ENCODE measurements around the gene AQP12A.

AQP12A gene

DNA sequence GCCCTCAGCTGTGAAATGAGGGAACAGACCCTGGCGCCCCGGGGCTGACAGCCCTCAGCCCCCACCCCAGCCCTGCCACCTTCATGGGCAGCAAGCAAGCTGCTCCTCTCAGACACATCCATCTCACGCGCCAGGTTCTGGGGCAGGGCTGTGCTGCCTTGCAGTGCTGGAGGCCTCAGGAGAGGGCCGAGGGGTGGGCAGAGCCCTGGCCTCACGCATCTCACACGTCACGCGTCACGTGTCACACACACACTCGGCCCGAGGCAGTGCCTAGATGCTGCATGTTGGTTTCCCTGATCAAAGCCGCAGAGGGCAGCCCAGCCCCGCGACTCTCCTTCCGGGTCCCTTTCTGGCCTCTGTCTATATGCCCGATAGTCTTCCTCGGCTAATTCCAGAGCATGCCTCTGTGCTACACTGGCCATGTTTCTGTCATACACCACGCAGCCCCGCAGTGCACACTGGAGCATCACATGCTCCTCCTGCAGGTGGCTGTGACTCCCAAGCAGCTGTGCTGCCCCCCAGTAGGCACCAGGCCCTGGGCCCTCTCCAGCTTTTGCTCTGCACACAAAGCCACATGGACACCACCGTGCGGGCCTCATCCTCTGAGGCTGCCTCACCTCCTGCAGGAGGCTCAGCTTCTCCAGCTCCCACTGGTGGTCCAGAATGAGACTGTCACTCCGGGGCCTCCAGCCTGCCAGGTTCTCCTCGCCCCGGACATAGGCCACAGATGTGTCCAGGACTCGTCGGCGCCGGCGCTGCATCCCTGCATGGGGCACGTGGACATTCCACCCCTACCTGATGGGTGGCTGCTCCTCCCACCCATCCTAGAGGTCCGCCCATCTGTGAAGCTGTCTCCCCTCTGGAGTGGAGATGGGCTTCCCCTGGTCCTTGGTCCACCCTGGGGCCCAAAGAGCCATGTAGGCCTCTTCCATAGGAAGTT is 31.4 kb downstream of the AQP12A start:
- no peak for DNase-seq (ENCODE audit: low read depth in 2 of 2)

DNA sequence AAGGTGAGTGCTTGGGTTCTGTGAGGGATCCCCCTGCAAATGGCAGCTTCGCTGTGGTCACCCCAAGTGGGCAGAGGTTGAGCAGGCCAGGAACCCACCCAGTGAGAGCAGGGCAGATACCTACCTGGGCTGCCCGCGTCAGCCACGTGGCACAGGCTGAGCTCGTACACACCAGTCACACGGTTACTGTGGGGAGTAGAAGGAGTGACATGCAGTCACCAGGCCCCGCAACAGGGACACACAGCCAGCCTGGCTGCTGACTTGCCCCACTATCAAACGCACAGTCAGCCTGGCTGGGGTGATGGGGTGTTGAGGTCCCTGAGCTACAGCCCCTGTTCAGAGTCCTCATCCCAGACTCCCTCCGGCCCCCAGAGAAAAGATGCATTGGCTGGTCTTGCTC is 32.2 kb downstream of the AQP12A start:
- DNase-seq (ENCODE audit: low read depth in 2 of 2) = no peak

DNA sequence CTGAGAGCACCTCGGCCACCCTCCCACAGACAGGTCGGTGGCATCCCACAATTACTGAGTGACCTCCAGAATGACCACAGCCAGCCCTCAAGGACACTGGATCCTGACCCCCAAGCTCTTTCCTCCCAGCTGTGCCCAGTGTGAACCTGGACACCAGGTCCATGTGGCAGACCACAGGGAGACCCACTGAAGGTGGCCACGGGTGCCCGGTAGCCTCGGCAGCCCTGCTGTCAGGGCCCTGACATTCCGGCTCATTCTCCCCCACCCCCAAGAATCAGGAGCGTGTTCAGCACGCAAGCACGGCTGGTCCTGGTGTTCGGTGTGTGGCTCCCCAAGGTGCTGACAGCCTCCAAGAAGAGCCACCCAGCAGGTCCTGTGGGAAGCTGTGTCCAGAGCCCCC is 32.8 kb downstream of the AQP12A start:
- no peak for DNase-seq (ENCODE audit: low read depth in 2 of 2)

- no peak for DNase-seq (ENCODE audit: low read depth in 2 of 2)
Observed at GRCh38 chr2:240725266-240725665, 33.6 kb downstream of the AQP12A start.

DNA sequence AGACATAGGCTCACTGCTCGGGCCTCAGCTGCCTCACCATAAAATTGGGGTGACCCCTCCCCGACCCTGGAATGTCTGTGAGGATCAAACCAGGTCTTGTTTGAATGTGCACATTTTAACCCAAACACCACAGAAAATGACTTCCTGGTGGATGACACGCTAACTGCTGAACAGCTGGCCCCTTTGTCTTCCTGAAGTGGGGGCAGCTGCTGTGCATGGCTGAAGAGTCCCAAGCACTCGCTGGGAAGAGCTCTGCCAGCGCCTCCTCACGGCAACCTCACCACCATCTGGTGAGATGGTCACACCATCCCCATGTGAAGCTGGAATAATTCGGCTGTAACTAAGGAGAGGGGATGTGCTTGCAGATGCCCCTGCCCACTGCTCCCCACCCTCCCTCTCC is 34.0 kb downstream of the AQP12A start:
- DNase-seq (ENCODE audit: low read depth in 2 of 2) = no peak

- DNase-seq (ENCODE audit: low read depth in 2 of 2) = no peak
Observed at GRCh38 chr2:240726876-240727275, 35.2 kb downstream of the AQP12A start.

- DNase-seq (ENCODE audit: low read depth in 2 of 2) = no peak
Observed at GRCh38 chr2:240727439-240727838, 35.8 kb downstream of the AQP12A start.

- DNase-seq (ENCODE audit: low read depth in 2 of 2) = no peak
Observed at GRCh38 chr2:240727913-240728312, 36.2 kb downstream of the AQP12A start.

- no peak for DNase-seq (ENCODE audit: low read depth in 2 of 2)
Observed at GRCh38 chr2:240728361-240728760, 36.7 kb downstream of the AQP12A start.

DNA sequence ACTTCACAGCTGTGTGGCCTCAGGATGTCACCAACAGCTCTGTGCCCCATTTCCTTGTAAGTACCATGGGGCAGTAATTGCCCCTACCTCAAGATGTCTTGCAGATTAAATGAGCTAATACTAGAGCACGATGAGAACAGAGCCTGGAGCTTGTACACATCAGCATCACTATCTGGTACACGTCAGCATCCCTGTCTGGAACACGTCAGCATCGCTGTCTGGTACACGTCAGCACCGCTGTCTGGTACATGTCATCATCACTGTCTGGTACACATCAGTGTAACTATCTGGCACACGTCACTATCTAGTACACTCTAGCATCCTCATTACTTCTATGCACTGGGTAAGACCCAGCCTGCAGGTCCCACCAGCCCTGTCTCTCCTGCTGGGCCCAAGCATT is 37.2 kb downstream of the AQP12A start:
- no peak for DNase-seq (ENCODE audit: low read depth in 2 of 2)

DNA sequence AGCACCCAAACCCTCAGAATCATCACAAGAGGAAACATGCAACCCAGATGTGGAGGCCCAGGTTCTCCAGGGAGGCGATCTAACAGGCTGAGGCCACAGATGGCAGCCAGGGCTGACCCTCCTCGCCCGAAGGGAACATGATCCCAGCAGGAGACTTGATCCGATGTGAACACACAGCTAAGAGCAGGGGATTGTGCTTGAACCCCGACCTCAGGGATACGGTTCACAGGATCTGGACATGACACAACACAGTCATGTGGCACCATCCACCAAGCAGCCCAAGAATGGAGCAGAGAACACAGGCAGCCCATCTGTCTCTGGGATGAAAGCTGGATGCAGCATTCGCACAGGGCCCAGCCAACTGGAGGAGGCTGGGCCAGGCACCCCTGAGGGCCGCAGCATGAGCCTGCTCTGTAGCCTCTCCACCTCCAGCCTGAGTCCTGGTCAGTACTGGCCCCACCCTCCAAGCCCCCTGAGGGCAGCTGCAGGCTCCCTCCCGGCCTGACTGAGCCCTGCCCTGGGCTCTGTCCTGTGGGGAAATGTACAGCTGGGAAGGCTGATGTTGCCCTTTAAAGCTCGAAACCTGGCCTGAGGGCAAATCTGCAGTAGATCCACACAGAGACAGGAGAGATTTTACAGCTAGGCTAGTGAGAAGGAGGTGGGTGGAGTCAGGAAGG is 39.0 kb downstream of the AQP12A start:
- no peak for DNase-seq (ENCODE audit: low read depth in 2 of 2)

GRCh38 chr2:240731178-240731545 is 39.5 kb downstream of the AQP12A start:
- no peak for DNase-seq (ENCODE audit: low read depth in 2 of 2)

DNA sequence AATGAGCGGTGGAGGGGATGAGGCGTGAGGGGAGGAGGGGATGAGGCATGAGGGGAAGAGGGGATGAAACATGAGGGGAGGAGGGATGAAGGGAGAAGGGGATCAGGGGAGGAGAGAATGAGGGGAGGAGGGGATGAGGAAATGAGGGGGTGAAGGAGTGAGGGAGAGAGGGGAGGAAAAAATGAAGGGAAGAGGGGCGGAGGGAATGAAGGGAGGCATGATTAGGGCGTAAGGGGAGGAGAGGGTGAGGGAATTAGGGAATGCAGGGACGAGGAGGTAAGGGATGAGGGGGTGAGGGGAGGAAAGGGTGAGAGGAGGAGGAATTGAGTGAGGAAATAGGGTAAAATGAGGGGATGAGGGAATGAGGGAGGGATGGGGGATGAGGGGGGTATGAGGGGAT is 40.5 kb downstream of the AQP12A start:
- no peak for DNase-seq (ENCODE audit: low read depth in 2 of 2)

DNA sequence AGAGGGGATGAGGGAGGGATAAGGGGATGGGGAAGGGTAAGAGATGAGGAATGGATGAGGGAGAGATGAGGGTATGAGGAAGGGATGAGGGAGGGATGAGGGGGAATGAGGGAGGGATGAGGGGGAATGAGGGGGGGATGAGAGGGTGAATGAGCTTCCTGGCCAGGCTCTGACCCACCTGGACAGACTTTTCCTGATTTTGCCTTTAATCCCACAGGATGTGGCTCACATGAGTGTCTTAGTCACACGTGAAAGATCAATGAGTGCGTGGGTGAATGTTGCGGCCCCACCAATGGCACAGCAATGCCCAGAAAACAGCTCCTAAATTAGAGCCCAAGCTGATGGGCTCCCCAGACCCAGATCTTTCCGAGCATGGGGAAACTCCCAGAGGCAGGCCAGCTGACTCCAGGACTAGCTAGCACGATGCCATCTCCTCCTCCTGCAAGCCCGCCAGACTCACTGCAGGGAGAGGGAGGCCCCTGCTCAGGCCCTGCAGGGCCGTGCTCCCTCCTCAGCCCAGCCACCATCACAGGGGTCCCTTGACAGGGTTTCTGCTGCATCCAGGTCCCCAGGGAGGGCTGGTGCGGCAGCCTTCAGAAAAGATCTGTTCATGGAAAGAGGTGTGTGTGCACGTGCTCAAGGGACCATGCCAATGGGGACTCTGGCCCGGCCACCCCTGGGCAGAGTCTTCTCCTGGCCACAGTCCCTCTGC is 41.4 kb downstream of the AQP12A start:
- no peak for DNase-seq (ENCODE audit: low read depth in 2 of 2)

DNA sequence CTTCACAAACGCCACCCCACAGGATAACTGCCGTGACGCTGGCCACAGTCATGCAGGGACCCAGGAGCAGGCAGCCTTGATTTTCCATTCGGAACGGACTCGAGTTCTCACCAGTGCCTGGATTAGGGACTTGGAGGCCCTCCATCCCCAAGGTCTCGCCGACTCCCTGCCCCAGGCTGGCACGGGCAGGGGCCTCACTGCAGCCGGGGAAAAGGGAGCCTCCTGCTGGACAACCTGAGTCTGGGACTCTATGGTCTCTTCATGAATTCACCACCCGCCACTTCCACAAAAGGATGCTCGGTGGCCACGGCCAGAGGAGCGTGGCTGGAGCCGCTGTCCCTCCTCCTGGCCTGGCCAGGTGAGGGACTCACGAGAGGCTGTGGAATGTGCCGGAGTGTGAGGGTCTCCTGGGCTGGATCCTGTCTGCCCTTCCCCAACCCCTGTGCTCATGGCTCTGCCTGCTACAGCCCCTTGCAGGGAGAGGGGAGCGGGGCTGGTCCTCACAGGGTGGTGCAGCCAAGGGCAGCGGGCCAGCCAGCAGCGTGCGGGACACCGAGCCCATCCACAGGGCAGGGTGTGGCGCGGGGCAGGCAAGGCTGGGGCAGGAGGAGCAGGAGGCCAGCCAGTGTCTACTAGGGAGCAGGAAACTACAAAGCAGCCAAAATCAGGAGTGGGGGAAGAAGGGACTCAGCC is 42.3 kb downstream of the AQP12A start:
- DNase-seq (ENCODE audit: low read depth in 2 of 2) = no peak

- DNase-seq (ENCODE audit: low read depth in 2 of 2) = no peak
Observed at GRCh38 chr2:240734756-240735155, 43.1 kb downstream of the AQP12A start.

DNA sequence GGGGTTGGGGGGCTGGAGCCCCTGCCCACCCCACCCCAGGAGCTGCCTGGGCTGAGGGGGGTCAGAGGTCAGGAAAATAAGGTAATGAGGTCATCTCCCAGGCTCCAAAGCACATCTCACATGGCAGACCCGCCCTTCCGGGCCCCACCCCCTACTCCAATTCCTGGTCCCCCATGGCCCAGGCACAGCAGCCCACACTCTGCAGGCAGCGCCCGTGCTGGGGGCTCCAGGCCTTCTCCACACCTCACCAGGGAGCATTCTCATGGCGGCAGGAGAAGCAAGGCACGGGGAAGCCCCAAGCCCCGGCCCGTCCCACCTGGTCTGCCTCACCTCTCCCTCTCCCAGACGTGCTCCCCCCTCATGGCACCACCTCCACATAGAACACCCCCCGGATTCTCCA is 43.8 kb downstream of the AQP12A start:
- no peak for DNase-seq (ENCODE audit: low read depth in 2 of 2)

GRCh38 chr2:240736281-240737250 is 44.9 kb downstream of the AQP12A start:
- DNase-seq (ENCODE audit: low read depth in 2 of 2) = no peak

DNA sequence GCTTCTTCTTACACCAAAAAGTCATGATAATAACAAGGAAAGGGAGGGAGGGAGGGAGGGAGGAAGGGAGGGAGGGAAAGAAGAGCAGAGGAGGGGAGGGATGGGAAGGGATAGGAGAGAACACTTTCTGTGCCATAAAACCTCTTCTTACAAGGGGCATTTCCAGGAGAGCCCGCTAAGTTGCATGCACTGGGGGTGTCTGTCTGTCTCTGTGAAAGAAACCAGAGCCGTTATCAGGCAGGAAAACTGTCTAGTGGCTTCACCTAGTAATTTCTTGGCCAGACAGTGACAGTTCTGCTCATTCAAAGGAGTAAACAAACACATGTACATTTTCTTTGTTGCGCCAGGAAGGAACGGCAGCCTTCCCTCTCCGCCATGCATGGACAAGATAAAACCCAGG is 45.8 kb downstream of the AQP12A start:
- DNase-seq (ENCODE audit: low read depth in 2 of 2) = no peak

DNA sequence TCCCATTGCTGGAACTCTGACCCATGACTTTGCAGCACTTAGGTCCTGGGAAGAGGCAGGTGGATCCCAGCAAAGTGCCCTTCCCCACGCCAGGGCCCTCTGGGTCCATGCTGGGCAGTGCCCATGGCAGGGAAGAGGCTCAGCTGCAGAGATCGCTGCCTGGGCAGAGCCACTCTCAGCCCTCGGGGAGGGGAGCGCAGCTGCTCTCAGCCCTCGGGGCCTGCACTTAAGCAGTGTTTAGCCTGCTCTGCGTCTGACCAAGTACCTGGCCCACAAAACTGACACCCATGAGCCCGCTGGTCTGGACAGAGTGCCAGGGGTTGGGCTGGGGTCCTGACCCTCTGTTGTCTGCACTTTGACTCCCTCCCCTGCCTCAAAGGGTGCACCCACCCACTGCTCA is 46.3 kb downstream of the AQP12A start:
- DNase-seq (ENCODE audit: low read depth in 2 of 2) = no peak

- peak; percentile 21 to 33 for DNase-seq (ENCODE audit: low read depth in 2 of 2)
Observed at GRCh38 chr2:240739797-240740196, 48.1 kb downstream of the AQP12A start.
